A549 treated with AZD9567 at 1 μM for 4 hours (cell line): ENCODE data around the gene HEBP1. TPM values are rescaled to one million over a fixed set of nuclear protein-coding genes. Genes with fewer than 3 reads are reported as not detected.

Experiments used
- total RNA-seq: library from RNA; stranded (reverse); fragments of 200-300 nt; extraction: Qiagen RNA extraction; gene quantifications from 5 replicates; pipeline ENCODE4 v1.2.3, GENCODE V29; 2022; ENCODE audit not compliant: insufficient read depth

Gene HEBP1, protein sequence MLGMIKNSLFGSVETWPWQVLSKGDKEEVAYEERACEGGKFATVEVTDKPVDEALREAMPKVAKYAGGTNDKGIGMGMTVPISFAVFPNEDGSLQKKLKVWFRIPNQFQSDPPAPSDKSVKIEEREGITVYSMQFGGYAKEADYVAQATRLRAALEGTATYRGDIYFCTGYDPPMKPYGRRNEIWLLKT
- 55.5 to 62.9 TPM (median 59.6 TPM) in 5 replicates for total RNA-seq

DNA sequence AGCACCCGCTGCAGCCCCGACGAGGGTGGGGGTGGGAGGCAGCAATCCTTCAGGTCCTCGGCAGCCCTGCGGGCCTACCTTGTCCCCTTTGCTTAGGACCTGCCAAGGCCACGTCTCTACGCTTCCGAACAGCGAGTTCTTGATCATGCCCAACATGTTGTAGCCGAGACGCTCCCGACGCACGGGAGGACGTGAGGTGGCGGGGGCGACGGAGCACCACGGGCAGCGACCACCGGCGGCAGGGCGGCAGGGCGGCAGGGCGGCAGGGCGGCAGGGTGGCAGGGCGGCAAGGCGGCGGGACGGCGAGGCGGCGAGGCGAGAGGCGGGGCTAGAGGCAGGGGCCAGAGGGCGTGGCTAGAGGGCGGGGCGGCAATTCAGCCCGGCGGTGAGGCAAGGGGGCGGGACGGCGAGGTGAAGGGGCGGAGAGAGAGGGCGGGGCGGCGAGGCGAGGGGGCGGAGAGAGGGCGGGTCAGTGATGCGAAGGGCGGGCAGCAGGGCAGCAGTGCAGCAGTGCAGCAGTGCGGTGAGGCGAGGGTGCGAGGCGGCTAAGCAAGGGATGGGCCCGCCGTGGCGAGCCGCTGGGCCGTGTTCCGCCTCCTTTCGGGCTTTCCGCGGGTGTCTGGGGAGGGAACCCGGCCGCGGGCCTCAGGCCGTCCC lies at the start of gene HEBP1:
Gene HEBP1, minus strand, starts transcription at position 307 of the 657 bp plus-strand sequence. Its CDS starts 151 bp downstream, at position 156.

DNA sequence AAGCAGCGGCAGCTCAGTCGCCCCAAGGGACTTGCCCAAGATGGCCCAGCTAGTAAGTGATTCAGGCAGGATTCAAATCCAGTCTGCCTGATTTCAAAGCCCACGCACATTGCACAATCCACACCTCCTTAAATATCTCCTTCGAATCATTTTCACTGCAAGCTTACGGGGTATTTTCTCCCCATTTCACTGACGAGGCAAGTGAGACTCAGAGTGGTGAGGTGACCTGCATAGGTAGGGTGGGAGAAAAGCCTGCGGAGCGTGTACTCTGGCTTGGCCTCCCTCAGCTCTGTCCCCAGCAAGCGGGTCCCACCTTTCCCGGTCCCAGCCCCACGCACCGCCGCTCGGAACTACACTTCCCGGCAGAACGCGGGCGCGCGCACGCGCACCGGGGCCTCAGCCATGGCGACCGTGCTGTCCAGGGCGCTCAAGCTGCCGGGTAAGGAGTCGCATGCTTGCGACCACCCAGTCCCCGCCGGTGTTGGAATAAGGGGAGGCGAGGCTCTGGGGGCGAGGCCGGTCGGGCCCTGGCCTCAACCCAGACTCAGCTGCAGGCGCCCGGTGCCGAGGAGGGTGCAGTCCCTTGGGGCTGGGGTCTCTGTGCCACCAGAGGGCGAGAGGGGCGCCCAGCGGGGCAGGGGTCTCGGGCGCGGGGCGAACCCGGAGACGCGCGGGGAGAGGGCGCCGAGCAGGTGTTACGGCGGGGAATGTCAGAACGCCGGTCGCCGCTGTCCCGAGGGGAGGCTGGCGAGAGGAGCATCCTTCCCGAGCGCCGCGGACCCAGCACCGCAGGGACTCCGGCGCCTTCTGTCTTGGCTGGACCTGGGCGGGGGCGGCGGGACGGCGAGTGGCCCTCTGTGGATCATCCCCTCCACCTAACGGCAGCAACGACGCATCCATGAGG lies 44.2 kb upstream of the HEBP1 start, which contains the start of gene FAM234B:
Gene FAM234B, plus strand, starts transcription at position 380 of the 904 bp plus-strand sequence. Its CDS starts 23 bp downstream, at position 403.

DNA sequence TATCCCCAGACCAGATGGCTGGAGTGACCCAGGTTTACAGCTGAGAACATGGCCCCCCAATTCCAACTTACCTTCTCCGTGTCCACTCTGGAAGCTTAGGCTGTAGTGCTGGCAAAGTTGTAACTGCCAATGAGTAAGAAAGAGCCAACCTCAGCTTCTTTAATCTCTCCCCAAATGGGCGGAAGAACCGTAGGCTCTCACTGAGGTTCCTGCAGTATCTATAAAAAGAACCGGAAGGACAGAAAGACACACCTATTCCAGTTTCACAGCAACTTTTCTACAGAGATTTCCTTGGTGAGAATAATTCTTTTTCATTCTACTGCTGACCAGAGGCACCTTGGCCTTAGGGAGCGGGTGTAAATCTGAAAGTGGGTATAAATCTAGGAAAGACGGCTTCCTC lies 48.0 kb downstream of the HEBP1 start, which contains the start of gene GPRC5D:
Gene GPRC5D, minus strand, starts transcription at position 135 of the 400 bp plus-strand sequence. CDS start 1,786 bp downstream, outside the sequence.

Other genes with a start within 250 kb of the HEBP1 start
- 0.14 to 0.40 TPM (median 0.18 TPM) in 4 of 5 replicates, not detected in the other for gene APOLD1, start 214.6 kb downstream of the HEBP1 start, total RNA-seq
- gene DDX47, start 186.9 kb downstream of the HEBP1 start, total RNA-seq, result 73.6 to 76.5 TPM (median 74.7 TPM) in 5 replicates
- 245 to 318 TPM (median 282 TPM) in 5 replicates for gene GPRC5A, start 108.7 kb downstream of the HEBP1 start, total RNA-seq
- gene GPRC5D, start 48.1 kb downstream of the HEBP1 start, total RNA-seq, result not detected in 5 replicates
- 3.7 to 4.3 TPM (median 4.1 TPM) in 5 replicates for gene FAM234B, start 44.1 kb upstream of the HEBP1 start, total RNA-seq
- 0.30 to 0.46 TPM (median 0.41 TPM) in 4 of 5 replicates, not detected in the other for gene GSG1, start 103.4 kb upstream of the HEBP1 start, total RNA-seq
- 112 to 219 TPM (median 195 TPM) in 5 replicates for gene EMP1, start 196.5 kb upstream of the HEBP1 start, total RNA-seq